Subcutaneous adipose tissue (tissue), 4 donors: ENCODE measurements around the gene MKX. TPM values are rescaled to one million over a fixed set of nuclear protein-coding genes. Genes with fewer than 3 reads are reported as not detected.

ENCODE experiments used
- CTCF ChIP-seq: fragments of 450-650 bp; IDR thresholded peaks from one replicate; pipeline ENCODE4 v1.5.1; 2016; ENCODE audit warnings: low read depth, mild to moderate bottlenecking, control low read depth, antibody characterized with exemption, moderate library complexity
- total RNA-seq, 4 donors: library from RNA; depleted of rRNA; stranded (reverse); fragments of >200 nt; gene quantifications; one replicate each; pipeline ENCODE4 v1.1.0, GENCODE V29; 2016

MKX gene
- total RNA-seq, 4 donors from 2014 or later = 0.51 to 4.1 (median 2.1) TPM

DNA sequence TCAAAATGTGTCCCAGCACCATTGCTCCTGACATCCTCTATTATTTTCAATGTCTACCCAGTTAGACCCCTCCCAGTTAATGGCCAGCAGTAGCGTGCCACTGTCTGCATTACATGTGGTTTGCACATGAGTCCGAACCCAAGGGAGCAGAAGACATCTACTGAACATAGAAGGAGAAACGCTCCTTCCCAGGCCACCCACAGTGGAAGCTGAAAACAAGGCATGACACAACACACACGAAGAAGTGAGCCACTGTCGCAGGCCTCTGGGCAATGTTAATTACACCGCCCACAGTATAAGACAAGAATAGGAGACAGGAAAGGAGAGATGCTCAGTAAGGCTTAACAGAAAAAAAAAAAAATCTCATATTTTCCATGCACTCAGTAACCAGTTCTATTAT lies 50.5 kb downstream of the MKX start:
- no peak for TF ChIP-seq CTCF

- TF ChIP-seq CTCF = no peak
These were observed 53.0 kb downstream of the MKX start for GRCh38 chr10:27692663-27693062.

DNA sequence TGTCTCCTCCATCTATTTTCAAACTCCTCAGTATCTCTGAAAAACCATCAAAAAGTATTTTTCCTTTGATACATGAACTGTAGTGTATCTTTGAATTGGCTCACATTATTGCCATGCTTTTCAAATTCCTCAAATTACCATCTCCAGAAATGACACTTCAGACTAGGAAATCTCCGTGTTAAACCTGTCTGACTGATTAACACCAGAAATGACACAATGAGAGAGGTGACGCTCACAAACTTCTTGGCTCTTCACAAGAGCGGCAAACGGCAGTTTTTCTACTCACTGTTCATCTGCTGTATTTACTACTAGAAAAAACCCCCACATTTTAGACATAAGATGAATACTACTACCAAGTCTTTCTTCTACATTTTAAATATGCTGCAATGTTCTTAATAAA lies 56.6 kb downstream of the MKX start:
- TF ChIP-seq CTCF = no peak

- no peak for TF ChIP-seq CTCF
These were observed 57.3 kb downstream of the MKX start for GRCh38 chr10:27688276-27688675.

GRCh38 chr10:27687743-27688142 lies 57.9 kb downstream of the MKX start:
- TF ChIP-seq CTCF = no peak

GRCh38 chr10:27687326-27687725 lies 58.3 kb downstream of the MKX start:
- no peak for TF ChIP-seq CTCF

GRCh38 chr10:27685681-27686080 lies 59.9 kb downstream of the MKX start:
- no peak for TF ChIP-seq CTCF
